Measurements from ENCODE around the gene AK9.
"Not testable (repeated sequence)": the region's sequence is repeated elsewhere in the genome, so short reads cannot be mapped to it uniquely, and the experiment has no call there.

Gene AK9

DNA sequence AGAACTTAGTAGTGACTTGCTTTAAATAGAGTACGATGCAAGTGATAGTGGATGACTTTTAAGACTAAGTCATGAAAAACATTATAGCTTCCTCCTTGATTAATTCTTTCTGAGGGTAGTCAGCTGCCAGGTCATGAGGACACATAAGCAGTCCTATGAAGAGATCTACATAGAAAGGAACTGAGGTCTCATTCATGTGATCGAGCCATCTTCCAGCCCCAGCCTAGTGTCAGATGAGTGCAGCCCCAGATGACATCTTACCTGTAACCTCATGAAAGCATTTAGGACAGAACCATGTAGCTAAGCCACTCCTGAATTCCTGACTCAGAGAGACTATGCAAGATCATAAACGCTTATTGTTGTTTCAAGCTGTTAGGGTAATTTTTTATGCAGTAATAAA is 67.7 kb downstream of the AK9 start:
- Histone ChIP-seq H3K4me3 (ENCODE audit: low read length) (no peak overlapping the region), H3K4me1 (ENCODE audit: control insufficient read depth, low read depth, low read length) (no peaks in the 10 kb centered on the region), H3K36me3 (ENCODE audit: control insufficient read depth, low read depth, low read length) (no peaks in the 10 kb centered on the region), H3K9ac (ENCODE audit: low read length) (no peak overlapping the region), H3K9me3 (ENCODE audit: control insufficient read depth, low read depth, low read length) (no peaks in the 10 kb centered on the region), H3K27me3 (ENCODE audit: control insufficient read depth, insufficient read depth, low read length) (no peaks in the 10 kb centered on the region), H3K27ac (ENCODE audit: low read length) (no peak overlapping the region)

DNA sequence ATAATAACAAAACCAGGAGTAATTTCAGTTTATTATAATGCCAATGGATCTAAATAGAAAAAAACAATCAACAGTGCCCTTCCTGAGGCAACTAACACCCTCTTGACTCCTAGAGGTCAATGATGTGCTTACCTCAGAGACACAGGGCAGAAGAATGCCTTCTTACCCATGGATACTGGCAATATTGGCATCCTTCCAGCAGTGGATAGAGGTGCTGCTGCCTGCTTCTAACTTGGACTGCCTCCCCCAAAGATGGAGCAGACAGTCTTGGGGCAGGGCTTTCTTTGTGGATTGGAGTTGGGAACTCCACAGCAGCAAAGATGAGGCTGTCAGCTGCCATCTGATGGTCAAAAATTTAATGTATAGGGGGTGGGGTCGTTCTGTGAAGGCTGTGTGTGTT is 78.7 kb downstream of the AK9 start:
- H3K4me3 ChIP-seq (ENCODE audit: low read length): no peak overlapping the region
- H3K27me3 ChIP-seq (ENCODE audit: control insufficient read depth, insufficient read depth, low read length): no peaks in the 10 kb centered on the region
- H3K36me3 ChIP-seq (ENCODE audit: control insufficient read depth, low read depth, low read length): no peaks in the 10 kb centered on the region
- H3K27ac ChIP-seq (ENCODE audit: low read length): no peak overlapping the region
- H3K9ac ChIP-seq (ENCODE audit: low read length): no peak overlapping the region
- no peaks in the 10 kb centered on the region for H3K9me3 ChIP-seq (ENCODE audit: control insufficient read depth, low read depth, low read length)
- H3K4me1 ChIP-seq (ENCODE audit: control insufficient read depth, low read depth, low read length): no peaks in the 10 kb centered on the region

DNA sequence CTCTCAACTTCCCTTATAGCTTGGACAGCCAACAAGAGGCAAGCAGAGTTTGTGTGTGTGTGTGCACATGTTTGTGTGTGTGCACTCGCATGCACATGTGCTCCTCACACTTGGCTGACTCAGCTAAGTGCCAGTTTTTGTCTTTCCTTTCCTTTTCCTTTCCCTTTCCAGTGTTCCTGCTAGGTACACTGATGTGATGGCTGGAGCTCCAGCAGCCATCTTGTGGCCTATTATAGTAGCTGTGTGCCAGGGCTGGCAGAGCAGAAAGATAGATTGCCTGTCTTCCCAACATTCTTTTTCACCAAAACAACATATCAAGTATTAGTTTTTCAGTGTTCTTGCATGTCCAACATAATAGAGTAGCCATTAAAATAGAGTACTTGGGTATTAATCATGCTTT is 79.5 kb downstream of the AK9 start:
- H3K9ac ChIP-seq (ENCODE audit: low read length): no peak overlapping the region
- H3K4me1 ChIP-seq (ENCODE audit: control insufficient read depth, low read depth, low read length): no peaks in the 10 kb centered on the region
- H3K4me3 ChIP-seq (ENCODE audit: low read length): no peak overlapping the region
- H3K27ac ChIP-seq (ENCODE audit: low read length): no peak overlapping the region
- H3K27me3 ChIP-seq (ENCODE audit: control insufficient read depth, insufficient read depth, low read length): no peaks in the 10 kb centered on the region
- H3K36me3 ChIP-seq (ENCODE audit: control insufficient read depth, low read depth, low read length): no peaks in the 10 kb centered on the region
- H3K9me3 ChIP-seq (ENCODE audit: control insufficient read depth, low read depth, low read length): no peaks in the 10 kb centered on the region

DNA sequence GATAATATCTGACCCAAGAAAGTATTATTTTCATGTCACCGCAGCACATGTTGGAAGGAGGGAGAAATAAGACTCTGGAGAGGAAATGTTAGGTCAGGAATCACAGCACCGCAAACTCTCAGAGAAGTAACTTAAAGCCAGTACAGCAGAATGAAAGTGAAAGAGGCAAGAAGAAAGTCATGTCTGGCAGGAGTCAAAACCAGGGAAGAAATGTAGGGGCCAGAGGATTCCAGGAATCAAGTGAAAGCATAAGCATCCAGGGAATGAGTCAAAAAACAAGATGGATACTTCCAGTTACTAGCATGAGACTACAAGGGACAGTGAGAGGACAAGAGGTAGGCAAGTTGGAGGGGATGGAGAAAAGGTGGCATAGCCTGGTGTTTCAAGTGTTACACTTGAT is 80.4 kb downstream of the AK9 start:
- Histone ChIP-seq H3K27ac (ENCODE audit: low read length) (no peak overlapping the region), H3K36me3 (ENCODE audit: control insufficient read depth, low read depth, low read length) (no peaks in the 10 kb centered on the region), H3K4me1 (ENCODE audit: control insufficient read depth, low read depth, low read length) (no peaks in the 10 kb centered on the region), H3K27me3 (ENCODE audit: control insufficient read depth, insufficient read depth, low read length) (no peaks in the 10 kb centered on the region), H3K4me3 (ENCODE audit: low read length) (no peak overlapping the region), H3K9ac (ENCODE audit: low read length) (no peak overlapping the region), H3K9me3 (ENCODE audit: control insufficient read depth, low read depth, low read length) (no peaks in the 10 kb centered on the region)

DNA sequence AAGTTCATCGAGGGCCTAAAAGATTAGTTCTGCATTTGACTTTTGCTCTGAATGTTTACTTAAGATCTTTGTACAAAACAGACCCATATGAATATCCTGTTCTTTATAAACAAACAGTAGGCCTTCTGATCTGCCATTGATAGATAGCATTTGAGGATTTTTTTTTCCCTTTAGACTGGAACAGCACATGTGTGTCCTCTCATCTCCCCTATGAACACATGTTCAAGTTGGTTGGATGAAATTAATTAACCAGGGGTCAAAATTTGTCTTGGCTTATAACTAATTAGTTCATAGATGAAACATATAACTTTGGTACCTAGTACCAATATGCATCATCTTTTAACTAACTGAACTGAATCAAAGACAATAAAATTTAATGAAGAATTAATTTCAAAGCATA is 81.3 kb downstream of the AK9 start:
- H3K27ac ChIP-seq (ENCODE audit: low read length): no peak overlapping the region
- H3K36me3 ChIP-seq (ENCODE audit: control insufficient read depth, low read depth, low read length): no peaks in the 10 kb centered on the region
- H3K4me3 ChIP-seq (ENCODE audit: low read length): no peak overlapping the region
- no peaks in the 10 kb centered on the region for H3K27me3 ChIP-seq (ENCODE audit: control insufficient read depth, insufficient read depth, low read length)
- H3K4me1 ChIP-seq (ENCODE audit: control insufficient read depth, low read depth, low read length): no peaks in the 10 kb centered on the region
- no peak overlapping the region for H3K9ac ChIP-seq (ENCODE audit: low read length)
- H3K9me3 ChIP-seq (ENCODE audit: control insufficient read depth, low read depth, low read length): no peaks in the 10 kb centered on the region

DNA sequence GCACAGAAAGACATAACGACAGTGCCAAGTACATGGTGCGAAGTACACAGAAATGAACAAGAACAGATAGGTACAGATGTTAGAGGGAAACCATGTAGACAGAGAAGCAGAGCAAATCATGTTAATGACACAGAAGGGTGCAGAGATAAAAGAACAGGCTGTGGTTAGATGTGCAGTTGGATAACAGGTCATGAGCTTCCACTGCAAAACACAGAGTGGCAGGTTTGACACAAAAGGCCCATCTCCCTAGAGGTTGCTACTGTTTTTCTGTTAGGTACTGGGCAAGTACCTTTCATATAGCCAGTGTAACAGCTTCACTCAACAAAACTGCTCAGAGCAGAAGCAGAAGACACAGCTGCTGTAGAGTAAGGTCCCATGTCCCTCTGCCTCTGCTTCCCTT is 84.6 kb downstream of the AK9 start:
- H3K4me1 ChIP-seq (ENCODE audit: control insufficient read depth, low read depth, low read length): no peaks in the 10 kb centered on the region
- H3K9ac ChIP-seq (ENCODE audit: low read length): no peak overlapping the region
- peaks cover 3% of the 10 kb centered on the region for H3K9me3 ChIP-seq (ENCODE audit: control insufficient read depth, low read depth, low read length)
- no peak overlapping the region for H3K4me3 ChIP-seq (ENCODE audit: low read length)
- H3K27me3 ChIP-seq (ENCODE audit: control insufficient read depth, insufficient read depth, low read length): no peaks in the 10 kb centered on the region
- H3K27ac ChIP-seq (ENCODE audit: low read length): no peak overlapping the region
- H3K36me3 ChIP-seq (ENCODE audit: control insufficient read depth, low read depth, low read length): no peaks in the 10 kb centered on the region

DNA sequence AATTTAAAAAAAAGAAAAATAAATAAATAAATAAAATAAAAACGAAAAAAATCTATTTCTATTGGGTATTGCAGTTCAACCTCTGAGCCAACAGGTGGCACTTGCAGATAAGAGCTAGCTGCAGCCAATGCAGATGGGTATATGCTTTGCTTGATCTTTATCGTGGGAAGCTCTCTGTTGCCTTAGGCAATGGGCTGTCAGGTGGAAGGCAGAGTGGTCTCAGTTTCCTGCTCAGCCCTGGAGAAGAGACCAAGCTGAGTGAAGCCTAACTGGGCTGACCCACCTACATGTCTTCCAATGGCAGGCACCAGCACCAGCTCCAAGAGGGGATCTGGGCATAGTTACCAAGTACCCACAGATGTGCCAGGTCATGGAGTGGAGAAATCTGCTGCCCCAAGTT is 95.0 kb downstream of the AK9 start:
- Histone ChIP-seq H3K9ac (ENCODE audit: low read length) (no peak overlapping the region), H3K4me3 (ENCODE audit: low read length) (no peak overlapping the region), H3K36me3 (ENCODE audit: control insufficient read depth, low read depth, low read length) (no peaks in the 10 kb centered on the region), H3K9me3 (ENCODE audit: control insufficient read depth, low read depth, low read length) (no peaks in the 10 kb centered on the region), H3K27ac (ENCODE audit: low read length) (no peak overlapping the region), H3K27me3 (ENCODE audit: control insufficient read depth, insufficient read depth, low read length) (no peaks in the 10 kb centered on the region), H3K4me1 (ENCODE audit: control insufficient read depth, low read depth, low read length) (no peaks in the 10 kb centered on the region)

DNA sequence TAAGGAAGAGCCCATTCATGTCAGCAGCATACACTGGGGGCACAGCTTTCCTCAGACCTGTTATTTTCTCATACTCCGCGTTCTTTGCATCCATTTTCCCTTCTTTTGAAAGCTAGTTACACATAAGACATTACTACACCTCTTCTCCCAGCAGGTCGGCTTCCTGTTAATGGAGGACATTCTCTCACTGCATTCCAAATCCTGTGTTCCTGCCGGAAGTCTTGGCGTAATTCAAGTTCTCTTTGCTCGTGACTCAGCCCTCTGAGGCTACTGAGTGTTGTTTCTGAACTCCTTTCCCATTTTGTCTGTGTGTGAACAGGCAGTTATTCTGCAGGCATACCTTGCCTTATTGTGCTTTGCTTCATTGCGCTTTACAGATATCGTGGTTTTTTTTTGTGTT is 110.5 kb downstream of the AK9 start:
- Histone ChIP-seq H3K36me3 (ENCODE audit: control insufficient read depth, low read depth, low read length) (no peaks in the 10 kb centered on the region), H3K4me1 (ENCODE audit: control insufficient read depth, low read depth, low read length) (no peaks in the 10 kb centered on the region), H3K9ac (ENCODE audit: low read length) (no peak overlapping the region), H3K27me3 (ENCODE audit: control insufficient read depth, insufficient read depth, low read length) (no peaks in the 10 kb centered on the region), H3K9me3 (ENCODE audit: control insufficient read depth, low read depth, low read length) (no peaks in the 10 kb centered on the region), H3K4me3 (ENCODE audit: low read length) (no peak overlapping the region), H3K27ac (ENCODE audit: low read length) (no peak overlapping the region)

DNA sequence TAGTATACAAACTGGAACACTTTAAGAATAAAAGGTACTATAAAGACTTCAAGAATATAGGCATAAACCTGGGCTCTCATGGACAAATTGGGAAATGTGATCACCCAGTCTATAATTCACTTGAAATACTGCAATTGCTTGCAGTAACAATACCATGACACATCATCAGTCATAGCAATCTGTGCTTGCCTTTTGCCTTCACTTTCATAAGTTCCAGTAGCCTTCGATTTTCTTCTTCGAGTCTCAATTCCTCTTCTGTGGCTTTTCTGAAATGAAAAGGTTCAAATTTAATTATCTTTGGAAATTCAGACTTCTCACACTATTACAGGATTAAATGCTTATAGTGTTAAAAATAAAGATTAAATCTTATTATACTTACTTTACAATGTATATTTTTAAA is 111.6 kb downstream of the AK9 start:
- no peak overlapping the region for H3K9ac ChIP-seq (ENCODE audit: low read length)
- H3K4me3 ChIP-seq (ENCODE audit: low read length): no peak overlapping the region
- no peak overlapping the region for H3K27ac ChIP-seq (ENCODE audit: low read length)
- H3K36me3 ChIP-seq (ENCODE audit: control insufficient read depth, low read depth, low read length): no peaks in the 10 kb centered on the region
- H3K4me1 ChIP-seq (ENCODE audit: control insufficient read depth, low read depth, low read length): no peaks in the 10 kb centered on the region
- H3K9me3 ChIP-seq (ENCODE audit: control insufficient read depth, low read depth, low read length): no peaks in the 10 kb centered on the region
- no peaks in the 10 kb centered on the region for H3K27me3 ChIP-seq (ENCODE audit: control insufficient read depth, insufficient read depth, low read length)

DNA sequence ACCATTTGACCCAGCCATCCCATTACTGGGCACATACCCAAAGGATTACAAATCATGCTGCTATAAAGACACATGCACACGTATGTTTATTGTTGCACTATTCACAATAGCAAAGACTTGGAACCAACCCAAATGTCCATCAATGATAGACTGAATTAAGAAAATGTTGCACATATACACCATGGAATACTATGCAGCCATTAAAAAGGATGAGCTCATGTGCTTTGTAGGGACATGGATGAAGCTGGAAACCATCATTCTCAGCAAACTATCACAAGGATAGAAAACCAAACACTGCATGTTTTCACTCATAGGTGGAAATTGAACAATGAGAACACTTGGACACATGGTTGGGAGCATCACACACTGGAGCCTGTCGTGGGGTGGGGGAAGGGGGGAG is 121.1 kb downstream of the AK9 start:
- not testable (repeated sequence) for H3K27me3 ChIP-seq (ENCODE audit: control insufficient read depth, insufficient read depth, low read length); H3K9ac ChIP-seq (ENCODE audit: low read length); H3K27ac ChIP-seq (ENCODE audit: low read length); H3K4me1 ChIP-seq (ENCODE audit: control insufficient read depth, low read depth, low read length); H3K4me3 ChIP-seq (ENCODE audit: low read length); H3K9me3 ChIP-seq (ENCODE audit: control insufficient read depth, low read depth, low read length); H3K36me3 ChIP-seq (ENCODE audit: control insufficient read depth, low read depth, low read length)

DNA sequence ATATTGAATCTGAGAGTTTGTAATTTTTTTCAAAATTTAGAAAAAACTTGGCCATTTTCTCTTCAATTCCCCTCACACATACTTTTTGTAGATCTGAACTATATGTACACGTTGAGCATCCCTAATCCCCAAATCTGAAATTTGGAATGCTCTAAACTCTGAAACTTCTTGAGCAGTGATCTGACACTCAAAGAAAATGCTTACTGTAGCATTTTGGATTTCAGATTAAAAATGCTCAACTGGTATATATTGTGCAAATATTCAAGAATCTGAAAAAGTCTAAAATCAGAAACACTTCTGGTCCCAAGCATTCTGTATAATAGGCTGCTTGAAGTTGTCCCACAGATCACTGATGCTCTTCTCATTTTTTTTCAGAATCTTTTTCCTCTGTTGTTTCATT is 129.2 kb downstream of the AK9 start:
- Histone ChIP-seq H3K9me3 (ENCODE audit: control insufficient read depth, low read depth, low read length) (peaks cover 2% of the 10 kb centered on the region), H3K36me3 (ENCODE audit: control insufficient read depth, low read depth, low read length) (no peaks in the 10 kb centered on the region), H3K4me3 (ENCODE audit: low read length) (no peak overlapping the region), H3K9ac (ENCODE audit: low read length) (no peak overlapping the region), H3K27me3 (ENCODE audit: control insufficient read depth, insufficient read depth, low read length) (no peaks in the 10 kb centered on the region), H3K4me1 (ENCODE audit: control insufficient read depth, low read depth, low read length) (no peaks in the 10 kb centered on the region), H3K27ac (ENCODE audit: low read length) (no peak overlapping the region)

DNA sequence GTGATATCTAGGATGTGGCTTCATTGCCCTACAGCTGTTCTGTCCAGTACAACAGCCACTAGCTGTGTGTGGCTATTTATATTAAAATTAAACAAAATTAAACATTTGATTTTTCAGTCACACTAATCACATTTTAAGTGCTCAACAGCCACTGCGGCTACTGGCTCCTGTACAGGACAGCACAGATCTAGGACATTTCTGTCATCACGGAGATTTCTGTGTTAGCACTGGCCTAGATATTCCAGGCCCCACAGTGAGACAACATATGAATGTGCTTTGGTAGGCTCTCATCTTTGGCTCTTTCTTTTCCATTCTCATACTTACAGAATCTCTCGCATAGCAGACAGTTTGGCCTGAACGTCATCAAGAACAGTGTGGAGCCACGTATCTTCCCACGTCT is 159.6 kb downstream of the AK9 start:
- Histone ChIP-seq H3K4me3 (ENCODE audit: low read length) (no peak overlapping the region), H3K27ac (ENCODE audit: low read length) (no peak overlapping the region), H3K36me3 (ENCODE audit: control insufficient read depth, low read depth, low read length) (no peaks in the 10 kb centered on the region), H3K27me3 (ENCODE audit: control insufficient read depth, insufficient read depth, low read length) (no peaks in the 10 kb centered on the region), H3K4me1 (ENCODE audit: control insufficient read depth, low read depth, low read length) (peaks cover 5% of the 10 kb centered on the region), H3K9ac (ENCODE audit: low read length) (no peak overlapping the region), H3K9me3 (ENCODE audit: control insufficient read depth, low read depth, low read length) (no peaks in the 10 kb centered on the region)

DNA sequence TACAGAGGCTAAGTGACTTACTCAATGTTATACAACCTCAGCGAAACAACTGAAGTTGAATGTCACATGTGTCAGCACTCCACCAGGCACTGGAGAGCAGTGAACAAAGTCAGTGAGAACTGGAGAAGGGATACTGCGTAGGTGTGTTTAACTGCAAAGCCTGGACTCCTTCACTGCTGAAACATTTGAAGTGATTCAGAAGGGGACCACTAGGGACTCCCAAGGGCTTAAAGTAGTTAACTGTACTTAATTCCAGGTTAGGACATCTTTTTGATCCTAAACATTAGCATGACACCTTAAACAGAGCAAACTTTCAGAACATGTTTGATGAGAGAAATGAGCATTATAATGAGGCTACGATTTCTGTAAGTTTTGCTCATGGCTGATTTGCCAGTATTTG is 163.0 kb downstream of the AK9 start:
- peaks cover 4% of the 10 kb centered on the region for H3K9me3 ChIP-seq (ENCODE audit: control insufficient read depth, low read depth, low read length)
- no peak overlapping the region for H3K27ac ChIP-seq (ENCODE audit: low read length)
- peaks cover 5% of the 10 kb centered on the region for H3K4me1 ChIP-seq (ENCODE audit: control insufficient read depth, low read depth, low read length)
- no peaks in the 10 kb centered on the region for H3K27me3 ChIP-seq (ENCODE audit: control insufficient read depth, insufficient read depth, low read length)
- H3K36me3 ChIP-seq (ENCODE audit: control insufficient read depth, low read depth, low read length): no peaks in the 10 kb centered on the region
- no peak overlapping the region for H3K9ac ChIP-seq (ENCODE audit: low read length)
- H3K4me3 ChIP-seq (ENCODE audit: low read length): no peak overlapping the region
